GM18858 (cell line): Measurements from ENCODE around the gene NDFIP2.
"Not testable (repeated sequence)": the region's sequence is repeated elsewhere in the genome, so short reads cannot be mapped to it uniquely, and the experiment has no call there.

Experiments
- ATAC-seq: cut with Tn5 transposase; IDR thresholded peaks from one replicate; pipeline ENCODE4 v1.9.1; 2021; ENCODE audit not compliant: unreplicated experiment

Gene NDFIP2

DNA sequence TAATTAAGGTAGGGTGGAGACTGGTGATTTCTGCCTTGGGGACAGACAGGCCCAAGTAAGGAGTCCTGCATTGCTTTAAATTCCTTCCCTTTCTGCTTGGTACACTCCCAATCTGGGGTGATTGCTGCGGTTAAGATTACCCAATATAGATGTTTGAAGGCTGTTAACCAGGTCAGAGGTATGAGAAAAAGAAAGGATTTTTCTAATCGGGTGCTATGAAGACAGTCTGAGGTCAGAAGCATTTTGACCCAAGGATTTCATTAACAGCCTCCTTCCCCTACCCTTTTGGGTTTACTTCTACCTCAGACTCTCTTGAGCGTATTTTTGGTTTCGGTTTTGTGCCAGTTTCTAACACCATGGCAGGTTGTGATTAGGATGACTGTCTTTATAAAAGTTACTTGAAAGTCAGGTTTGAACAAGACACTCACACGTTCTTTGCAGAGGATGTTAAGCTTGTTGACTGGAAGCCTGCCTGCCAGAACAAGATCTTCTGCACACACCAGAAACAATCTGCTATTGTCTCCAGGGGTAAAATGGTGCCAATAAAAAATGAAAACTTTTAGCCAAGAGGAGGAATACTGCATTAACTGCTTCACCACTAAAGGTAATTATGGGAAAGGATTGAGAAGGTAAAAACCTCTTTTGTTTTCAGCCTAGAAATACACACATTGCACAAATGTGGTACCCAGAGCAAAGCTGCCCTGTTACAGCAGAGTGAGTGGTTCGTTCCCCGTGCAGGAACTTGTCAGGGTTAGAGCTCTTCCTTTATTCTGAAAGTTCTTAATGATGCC is 108.8 kb downstream of the NDFIP2 start:
- no peak for ATAC-seq

DNA sequence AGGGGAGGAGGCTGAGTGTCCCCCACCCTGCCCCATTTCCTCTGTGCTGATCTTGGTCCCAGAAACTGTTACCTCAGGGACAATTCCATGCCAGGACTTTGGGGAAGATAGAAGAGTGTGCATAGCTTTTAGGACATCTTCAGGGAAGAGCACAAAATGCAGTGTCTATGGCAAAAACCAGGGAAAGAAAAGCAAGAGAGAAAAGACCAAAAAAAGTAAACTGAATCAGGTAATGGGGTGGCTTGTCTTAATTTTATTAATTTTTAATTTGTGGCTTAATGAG is 109.4 kb downstream of the NDFIP2 start:
- ATAC-seq: no peak

DNA sequence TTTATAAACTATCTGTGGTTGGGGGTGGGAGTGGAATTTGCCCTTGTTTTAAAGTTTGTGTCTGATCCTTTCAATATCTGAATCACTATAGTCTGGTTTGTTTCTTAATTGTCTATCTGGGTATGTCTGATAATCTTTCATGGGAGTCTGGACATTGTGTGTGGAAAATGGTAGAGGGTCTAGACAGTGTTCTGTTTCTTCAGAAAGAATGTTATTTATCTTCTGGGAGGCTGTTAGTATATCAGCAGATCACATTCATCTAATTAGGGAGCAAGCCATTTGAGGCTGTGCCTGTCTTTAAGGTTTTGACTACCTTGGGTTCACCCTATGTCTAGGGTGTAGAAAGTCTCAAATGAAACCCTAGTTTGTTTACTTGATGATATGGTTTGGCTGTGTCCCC is 110.5 kb downstream of the NDFIP2 start:
- no peak for ATAC-seq

DNA sequence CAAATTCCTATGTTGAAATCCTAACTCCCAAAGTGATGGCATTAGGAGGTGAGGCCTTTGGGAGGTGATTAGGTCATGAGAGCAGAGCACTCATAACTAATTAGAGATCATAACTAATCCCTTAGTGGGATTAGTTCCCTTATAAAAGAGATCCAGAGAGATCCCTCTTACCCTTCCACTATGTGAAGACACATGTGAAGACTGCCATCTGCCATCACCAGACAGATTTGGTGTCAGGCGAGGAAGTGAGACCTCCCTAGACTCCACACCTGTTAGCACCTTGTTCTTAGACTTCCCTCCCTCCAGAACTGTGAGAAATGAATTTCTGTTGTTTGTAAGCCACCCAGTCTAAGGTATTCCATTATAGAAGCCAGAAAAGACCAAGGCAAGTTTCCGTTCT is 112.2 kb downstream of the NDFIP2 start:
- ATAC-seq: no peak

DNA sequence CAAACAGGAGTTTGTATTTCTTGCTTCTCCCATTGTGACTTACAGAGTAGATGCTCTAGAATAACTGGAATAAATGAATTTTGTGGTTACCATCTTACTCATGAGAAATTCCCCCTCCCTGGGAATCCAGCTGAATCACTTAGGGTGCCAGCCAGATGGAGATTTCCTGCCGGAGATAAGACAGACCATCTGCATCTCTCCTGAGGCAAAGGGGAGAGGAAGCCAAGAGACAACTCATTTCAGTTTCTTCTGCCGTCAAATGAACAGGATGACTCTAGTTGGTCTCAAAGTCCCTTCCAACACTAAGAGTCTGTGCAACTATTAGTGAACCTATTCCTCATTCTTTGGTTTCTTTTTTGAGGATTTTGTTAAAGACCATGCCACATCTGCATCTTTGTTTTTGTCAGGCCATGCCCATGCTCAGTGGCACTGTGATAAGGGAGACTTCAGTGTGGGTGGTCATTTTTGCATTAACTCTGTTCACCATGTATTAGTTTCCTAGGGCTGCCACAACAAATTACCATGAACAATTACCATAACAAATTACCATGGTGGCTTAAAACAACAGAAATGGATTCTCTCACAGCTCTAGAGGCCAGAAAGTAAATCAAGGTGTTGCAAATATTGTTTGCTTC is 112.8 kb downstream of the NDFIP2 start:
- ATAC-seq: no peak

DNA sequence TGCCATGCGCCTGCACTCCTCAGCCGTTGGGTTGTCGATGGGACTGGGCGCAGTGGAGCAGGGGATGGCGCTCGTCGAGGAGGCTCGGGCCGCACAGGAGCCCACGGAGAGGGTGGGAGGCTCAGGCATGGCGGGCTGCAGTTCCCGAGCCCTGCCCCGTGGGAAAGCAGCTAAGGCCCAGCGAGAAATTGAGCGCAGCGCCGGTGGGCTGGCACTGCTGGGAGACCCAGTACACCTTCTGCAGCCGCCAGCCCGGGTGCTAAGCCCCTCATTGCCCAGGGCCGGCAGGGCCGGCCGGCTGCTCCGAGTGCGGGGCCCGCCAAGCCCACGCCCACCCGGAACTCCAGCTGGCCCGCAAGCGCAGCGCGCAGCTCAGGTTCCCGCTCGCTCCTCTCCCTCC is 119.2 kb downstream of the NDFIP2 start:
- not testable (repeated sequence) for ATAC-seq

DNA sequence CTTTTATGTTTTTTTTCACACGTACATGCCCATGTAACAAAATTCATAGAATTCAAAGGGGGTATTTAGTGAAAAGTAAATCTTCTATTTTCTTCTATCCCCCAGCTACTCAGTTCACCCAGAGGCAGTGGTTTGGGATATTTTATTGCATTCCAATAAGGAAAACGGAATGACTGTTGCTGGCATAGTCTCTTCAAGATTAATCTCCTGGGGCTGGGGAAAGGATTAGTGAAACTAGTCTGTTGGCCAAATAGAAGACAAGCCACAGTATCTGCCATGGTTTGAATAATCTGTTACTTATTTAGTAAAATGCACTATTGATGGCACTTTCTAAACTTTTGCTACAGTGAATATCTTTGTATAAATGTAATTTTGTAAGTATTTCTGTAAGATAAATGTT is 122.0 kb downstream of the NDFIP2 start:
- no peak for ATAC-seq

DNA sequence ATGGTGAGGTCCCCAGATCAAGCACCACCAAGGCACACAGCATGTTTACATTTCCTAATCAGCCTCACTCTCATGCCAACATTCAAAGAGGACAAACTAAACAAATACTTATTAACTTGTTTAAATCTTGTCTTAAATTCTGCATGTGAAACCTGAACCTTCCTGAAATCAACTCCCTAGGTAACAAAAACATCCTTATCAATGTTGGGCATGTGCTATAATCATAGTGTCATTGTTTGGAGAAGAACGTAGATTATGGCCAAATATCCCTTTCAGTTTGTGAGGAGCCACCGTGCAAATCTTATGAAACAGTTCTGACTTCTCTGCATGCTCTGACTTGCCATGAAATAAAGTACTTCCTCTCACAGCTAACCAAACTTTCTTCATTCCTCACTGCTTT is 123.8 kb downstream of the NDFIP2 start:
- peak; percentile 61 for ATAC-seq
